ENCODE measurements around the gene RTBDN.

DNA sequence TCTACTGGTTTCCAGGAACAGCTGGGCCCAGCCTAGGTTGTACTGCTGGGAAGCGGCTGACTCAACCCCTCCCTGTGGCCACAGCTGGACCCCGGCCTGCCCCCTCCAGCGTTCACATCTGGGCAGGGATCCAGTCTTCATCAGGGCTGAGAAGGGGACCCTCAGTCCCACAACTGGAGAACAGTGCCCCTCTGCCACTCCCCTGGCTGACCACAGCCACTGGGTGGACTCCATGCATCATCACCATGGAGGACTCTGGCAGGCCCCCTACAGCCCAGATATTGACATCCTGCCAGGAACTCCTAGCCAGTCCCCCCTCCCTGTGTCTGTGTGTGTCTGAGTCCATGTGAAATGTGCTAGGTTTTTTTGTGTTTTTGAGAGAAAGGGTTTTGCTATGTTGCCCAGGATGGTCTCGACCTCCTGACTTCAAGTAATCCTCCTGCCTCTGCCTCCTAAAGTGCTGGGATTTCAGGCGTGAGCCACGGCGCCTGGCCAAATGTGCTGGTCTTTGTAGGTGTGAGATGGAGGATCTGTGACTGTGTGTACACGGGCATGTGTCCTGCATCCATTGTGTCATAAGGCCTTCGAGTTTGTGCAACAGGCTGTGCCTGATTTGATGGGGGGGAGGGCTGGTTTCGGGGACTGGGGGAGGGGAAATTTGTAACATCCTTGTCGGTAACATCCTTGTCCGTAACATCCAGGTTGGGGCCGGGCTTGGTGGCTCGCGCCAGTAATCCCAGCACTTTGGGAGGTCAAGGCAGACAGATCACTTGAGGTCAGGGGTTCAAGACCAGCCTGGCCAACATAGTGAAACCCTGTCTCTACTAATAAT lies 55.0 kb downstream of the RTBDN start:
- TF ChIP-seq, protein P1, sequence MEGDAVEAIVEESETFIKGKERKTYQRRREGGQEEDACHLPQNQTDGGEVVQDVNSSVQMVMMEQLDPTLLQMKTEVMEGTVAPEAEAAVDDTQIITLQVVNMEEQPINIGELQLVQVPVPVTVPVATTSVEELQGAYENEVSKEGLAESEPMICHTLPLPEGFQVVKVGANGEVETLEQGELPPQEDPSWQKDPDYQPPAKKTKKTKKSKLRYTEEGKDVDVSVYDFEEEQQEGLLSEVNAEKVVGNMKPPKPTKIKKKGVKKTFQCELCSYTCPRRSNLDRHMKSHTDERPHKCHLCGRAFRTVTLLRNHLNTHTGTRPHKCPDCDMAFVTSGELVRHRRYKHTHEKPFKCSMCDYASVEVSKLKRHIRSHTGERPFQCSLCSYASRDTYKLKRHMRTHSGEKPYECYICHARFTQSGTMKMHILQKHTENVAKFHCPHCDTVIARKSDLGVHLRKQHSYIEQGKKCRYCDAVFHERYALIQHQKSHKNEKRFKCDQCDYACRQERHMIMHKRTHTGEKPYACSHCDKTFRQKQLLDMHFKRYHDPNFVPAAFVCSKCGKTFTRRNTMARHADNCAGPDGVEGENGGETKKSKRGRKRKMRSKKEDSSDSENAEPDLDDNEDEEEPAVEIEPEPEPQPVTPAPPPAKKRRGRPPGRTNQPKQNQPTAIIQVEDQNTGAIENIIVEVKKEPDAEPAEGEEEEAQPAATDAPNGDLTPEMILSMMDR (IDR thresholded peaks at IDR 0.05 in 4 of 5, conservative IDR thresholded peaks at IDR 0.05 in 1 of 5): no peak
- TF ChIP-seq POLR2A (IDR thresholded peaks at IDR 0.05): peak in 1 of 2 donors; percentile 8

Measured in gastrocnemius medialis (tissue), 4 donors.